ENCODE measurements around the gene OAT.

Gene OAT

GRCh38 chr10:124418726-124419501, at the start of gene OAT:
OAT (minus strand) TSS chr10:124418923; CDS start chr10:124412171, 6,752 bp downstream.
- peak; percentile 98 for DNase-seq (ENCODE audit: low spot score)

GRCh38 chr10:124467165-124467564, 48.4 kb upstream of the OAT start:
- DNase-seq (ENCODE audit: low spot score) = no peak

GRCh38 chr10:124465777-124466488, 47.2 kb upstream of the OAT start:
- no peak for DNase-seq (ENCODE audit: low spot score)

GRCh38 chr10:124465003-124465776, 46.5 kb upstream of the OAT start:
- peak; percentile 62 for DNase-seq (ENCODE audit: low spot score)

- no peak for DNase-seq (ENCODE audit: low spot score)
These were observed 45.6 kb upstream of the OAT start for GRCh38 chr10:124464028-124464965.

- no peak for DNase-seq (ENCODE audit: low spot score)
These were observed 43.6 kb upstream of the OAT start for GRCh38 chr10:124462348-124462695.

GRCh38 chr10:124461642-124462347, 43.1 kb upstream of the OAT start, which contains the start of gene LHPP:
LHPP (plus strand) TSS chr10:124461823; CDS start chr10:124461863, 40 bp downstream.
- DNase-seq (ENCODE audit: low spot score) = peak; percentile 87

- DNase-seq (ENCODE audit: low spot score) = no peak
These were observed 41.4 kb upstream of the OAT start for GRCh38 chr10:124460144-124460543.

- DNase-seq (ENCODE audit: low spot score) = no peak
These were observed 40.7 kb upstream of the OAT start for GRCh38 chr10:124459395-124459794.

GRCh38 chr10:124458889-124459288, 40.2 kb upstream of the OAT start:
- no peak for DNase-seq (ENCODE audit: low spot score)

GRCh38 chr10:124458473-124458872, 39.8 kb upstream of the OAT start:
- no peak for DNase-seq (ENCODE audit: low spot score)

- no peak for DNase-seq (ENCODE audit: low spot score)
These were observed 36.7 kb upstream of the OAT start for GRCh38 chr10:124455441-124455840.

- DNase-seq (ENCODE audit: low spot score) = no peak
These were observed 35.4 kb upstream of the OAT start for GRCh38 chr10:124453960-124454610.

GRCh38 chr10:124451276-124451675, 32.6 kb upstream of the OAT start:
- DNase-seq (ENCODE audit: low spot score) = no peak

GRCh38 chr10:124450783-124451057, 32.0 kb upstream of the OAT start:
- no peak for DNase-seq (ENCODE audit: low spot score)

- DNase-seq (ENCODE audit: low spot score) = no peak
These were observed 31.5 kb upstream of the OAT start, which contains the start of gene NKX1-2 for GRCh38 chr10:124450012-124450782. NKX1-2 (minus strand) TSS chr10:124450035; CDS start chr10:124449943, 92 bp downstream.

GRCh38 chr10:124449170-124450011, 30.7 kb upstream of the OAT start:
- no peak for DNase-seq (ENCODE audit: low spot score)

- no peak for DNase-seq (ENCODE audit: low spot score)
These were observed 30.0 kb upstream of the OAT start for GRCh38 chr10:124448696-124449169.

All from NAMALWA (cell line).